Pancreas (tissue), 10 donors: ENCODE results near the gene KRTAP12-4. TPM values are rescaled to one million over a fixed set of nuclear protein-coding genes. Genes with fewer than 3 reads are reported as not detected.

Source experiments
- ATAC-seq, 4 donors: fragments of 200-7000 bp; cut with Tn5 transposase; one replicate each; pipeline versions ENCODE4 v1.8.0 to v1.9.1; 2020; ENCODE audit warnings: mild to moderate bottlenecking in 4 of 4, moderate library complexity in 4 of 4
- DNase-seq, 6 donors: peaks; one replicate each; pipeline ENCODE4 v3.0.0-alpha.2; 2020
- FAIRE-seq: peaks from 2 replicates; lab custom pipeline; 2012; peaks lifted over from hg19 to GRCh38; lab: Jason Lieb, UNC
- H3K27ac ChIP-seq, 4 donors: fragments of 200-600 bp; sonication (generic); 1 replicate in 3 of 4; 2 replicates in 1 of 4; pipeline versions ENCODE4 v1.5.0 to v1.8.0; 2020
- H3K27me3 ChIP-seq, 4 donors: fragments of 200-600 bp; one replicate each; pipeline ENCODE4 v1.8.0; 2021
- H3K36me3 ChIP-seq, 3 donors: fragments of 200-600 bp; sonication (generic) in 1 of 3; one replicate each; pipeline versions ENCODE4 v1.5.0 to v1.8.0; 2020 to 2021
- H3K4me1 ChIP-seq, 3 donors: fragments of 200-600 bp; one replicate each; pipeline ENCODE4 v1.8.0; 2021
- H3K4me3 ChIP-seq, 4 donors: fragments of 200-600 bp; sonication (generic) in 2 of 4; one replicate each; pipeline versions ENCODE4 v1.5.0 to v1.8.0; 2020 to 2021
- H3K9me3 ChIP-seq, 4 donors: fragments of 200-600 bp; one replicate each; pipeline ENCODE4 v1.8.0; 2021
- WGBS, 2 donors: extraction: QIAGEN DNeasy Blood & Tissue Kit; methylation state at CpG; one replicate each; pipeline ENCODE4 v1.1.7; 2013; 5-methylcytosine and 5-hydroxymethylcytosine counted together
- intact Hi-C, 3 donors: fragments of 100-400 bp; cut with DNase I; formaldehyde crosslinking; loops; one replicate each; pipeline versions ENCODE4 v1.11.1 to v1.14.2; 2022
- polyA plus RNA-seq, 2 donors: library from polyadenylated mRNA; stranded (reverse); fragments of 200-250 nt; gene quantifications; one replicate each; pipeline ENCODE4 v1.2.3, GENCODE V29; 2013
- total RNA-seq, 6 donors: library from RNA; stranded (reverse); fragmentation: NEBNext Ultra II Directional in 4 of 6; extraction: Animal tissue kit (Norgen Biotek cat#: 25700) in 4 of 6; gene quantifications; one replicate each; pipeline versions ENCODE4 v1.2.1 to v1.2.4, GENCODE V29; 2021 to 2023
- TF ChIP-seq, protein P1 (sequence below), 4 donors: fragments of 200-600 bp; sonication (generic) in 3 of 4; IDR thresholded peaks; one replicate each; pipeline versions ENCODE4 v1.5.0 to v1.8.0; 2021; ENCODE audit warnings: antibody characterized with exemption in 4 of 4
- donor health status: healthy with polysubstance abuse.
- donor health status: DM: no; HTN: no; CAD: no; lungs with moderate emphysema.
- donor health status: DM: no; HTN: no; CAD: no.
- donor health status: control.
- donor health status: control.
- donor health status: Bipolar disorder and iron deficiency.
- donor health status: DM: yes; HTN: yes; CAD: no.
- donor health status: DM: no; HTN: no; CAD: no.
- donor health status: DM: no; HTN: no; CAD: no.
- donor health status: DM: yes; HTN: yes; CAD: no.

KRTAP12-4 gene
- total and polyA plus RNA-seq, 8 donors, result not detected

DNA sequence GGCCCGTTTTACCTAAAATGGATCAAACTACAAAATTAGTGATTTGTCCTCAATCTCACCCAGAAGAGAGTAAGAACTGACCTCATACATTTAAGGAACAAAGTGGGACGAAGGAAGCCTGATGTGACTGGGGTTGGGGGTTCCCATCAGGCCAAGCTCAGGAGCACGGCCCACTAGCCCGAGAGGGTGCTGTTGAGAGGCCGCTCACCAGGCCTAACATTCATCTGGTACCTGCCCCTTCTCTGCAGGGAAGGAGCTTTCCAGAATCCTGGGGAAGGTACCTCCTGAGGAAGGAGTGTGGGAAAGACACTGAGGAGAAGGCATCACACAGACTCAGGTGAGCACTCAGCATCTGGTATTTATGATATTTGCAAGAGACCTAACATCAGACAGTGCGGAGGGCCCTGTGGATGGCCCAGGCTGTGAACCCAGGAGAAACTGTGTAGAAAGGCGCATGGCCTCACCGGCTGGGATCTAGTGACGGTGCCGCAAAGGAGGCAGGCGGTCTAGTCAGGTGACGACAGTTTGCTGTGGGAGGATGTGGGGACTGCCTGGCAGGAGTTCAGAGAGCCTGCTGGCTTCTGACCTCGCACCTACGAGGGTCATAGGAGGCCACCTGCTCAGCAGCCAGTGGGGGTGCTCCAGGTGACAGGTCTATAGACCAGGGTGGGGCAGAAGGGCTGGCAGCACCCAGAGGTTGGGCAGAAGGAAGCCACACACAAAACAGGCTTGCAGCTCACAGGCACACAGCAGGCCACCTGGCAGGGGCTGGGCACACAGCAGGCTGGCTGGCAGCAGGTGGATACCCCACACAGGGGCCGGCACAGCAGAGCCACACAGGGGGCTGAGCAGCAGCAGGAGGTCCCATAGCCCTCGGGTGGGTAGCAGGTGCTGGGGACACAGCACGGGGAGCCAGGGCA, 543 bp downstream of the KRTAP12-4 start:
- TF ChIP-seq, protein P1, sequence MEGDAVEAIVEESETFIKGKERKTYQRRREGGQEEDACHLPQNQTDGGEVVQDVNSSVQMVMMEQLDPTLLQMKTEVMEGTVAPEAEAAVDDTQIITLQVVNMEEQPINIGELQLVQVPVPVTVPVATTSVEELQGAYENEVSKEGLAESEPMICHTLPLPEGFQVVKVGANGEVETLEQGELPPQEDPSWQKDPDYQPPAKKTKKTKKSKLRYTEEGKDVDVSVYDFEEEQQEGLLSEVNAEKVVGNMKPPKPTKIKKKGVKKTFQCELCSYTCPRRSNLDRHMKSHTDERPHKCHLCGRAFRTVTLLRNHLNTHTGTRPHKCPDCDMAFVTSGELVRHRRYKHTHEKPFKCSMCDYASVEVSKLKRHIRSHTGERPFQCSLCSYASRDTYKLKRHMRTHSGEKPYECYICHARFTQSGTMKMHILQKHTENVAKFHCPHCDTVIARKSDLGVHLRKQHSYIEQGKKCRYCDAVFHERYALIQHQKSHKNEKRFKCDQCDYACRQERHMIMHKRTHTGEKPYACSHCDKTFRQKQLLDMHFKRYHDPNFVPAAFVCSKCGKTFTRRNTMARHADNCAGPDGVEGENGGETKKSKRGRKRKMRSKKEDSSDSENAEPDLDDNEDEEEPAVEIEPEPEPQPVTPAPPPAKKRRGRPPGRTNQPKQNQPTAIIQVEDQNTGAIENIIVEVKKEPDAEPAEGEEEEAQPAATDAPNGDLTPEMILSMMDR (IDR thresholded peaks at IDR 0.05), result no peak
- H3K27ac ChIP-seq, result no peak overlapping the region
- ATAC-seq (no peak), FAIRE-seq (no peak), DNase-seq (no peak)
- peaks cover 0 to 10% (median 0%) of the 10 kb centered on the region in 4 donors for H3K27me3 ChIP-seq
- WGBS, 2 donors, result 61 to 66% methylated on average over 17 of the region's 17 CpGs
- H3K36me3 ChIP-seq, result no peaks in the 10 kb centered on the region
- no peaks in the 10 kb centered on the region for H3K4me1 ChIP-seq
- intact Hi-C loops, result no loop called here
- no peak overlapping the region for H3K4me3 ChIP-seq
- no peaks in the 10 kb centered on the region for H3K9me3 ChIP-seq

DNA sequence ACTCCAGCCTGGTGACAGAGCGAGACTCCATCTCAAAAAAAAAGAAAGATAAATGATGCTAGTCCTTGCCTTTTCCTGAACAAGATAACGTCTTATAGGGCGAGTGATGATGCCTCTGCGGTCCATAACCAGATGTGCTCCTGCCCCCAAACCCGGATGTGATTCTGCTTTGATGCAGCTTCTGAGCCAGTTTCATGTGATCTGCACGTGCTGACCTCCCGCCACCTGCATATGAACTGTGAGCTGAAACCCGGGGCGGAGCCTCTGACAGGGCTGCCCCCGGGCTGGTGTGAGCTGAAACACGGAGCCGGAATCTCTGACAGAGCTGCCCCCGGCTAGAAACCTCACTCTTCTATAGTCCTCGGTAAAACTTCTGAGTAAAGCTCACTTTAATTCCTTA, 1.3 kb downstream of the KRTAP12-4 start:
- no peak for FAIRE-seq
- DNase-seq, result no peak
- 54 to 67% methylated on average over 14 of the region's 14 CpGs for WGBS, 2 donors

DNA sequence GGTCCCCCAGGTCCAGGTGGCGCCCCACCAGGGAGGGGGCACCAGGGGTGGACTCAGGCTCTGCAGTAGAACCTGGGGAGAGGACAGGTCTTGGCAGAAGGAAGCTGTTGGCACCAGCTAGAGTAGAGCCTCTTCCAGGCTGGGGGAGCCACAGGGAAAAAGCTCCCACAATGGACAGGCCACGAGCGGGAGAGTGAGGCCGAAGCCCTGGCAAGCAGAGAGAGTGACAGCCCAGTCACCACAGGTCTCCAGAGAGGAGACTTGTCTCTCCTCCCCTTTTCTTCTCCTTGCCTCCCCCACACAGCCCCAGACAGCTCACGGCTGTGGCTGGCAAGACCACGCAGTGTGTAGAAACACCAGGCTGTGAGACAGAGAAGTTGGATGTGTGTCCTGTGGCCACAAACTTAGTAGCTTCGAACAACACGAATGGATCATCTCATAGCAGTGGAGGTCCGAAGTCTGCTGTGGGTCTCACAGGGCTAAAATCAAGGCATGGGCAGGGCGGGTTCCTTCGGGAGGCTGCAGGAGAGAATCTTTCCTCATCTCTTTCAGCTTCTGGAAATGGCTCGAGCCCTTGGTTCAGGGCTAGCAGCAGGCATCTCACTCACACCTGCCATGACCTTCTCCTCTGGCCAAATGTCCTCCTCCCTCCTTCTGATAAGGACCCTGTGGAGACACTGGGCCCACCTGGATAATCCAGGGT, 3.3 kb downstream of the KRTAP12-4 start:
- intact Hi-C loops, result no loop called here
- ATAC-seq (no peak), DNase-seq (no peak), FAIRE-seq (no peak)
- Histone ChIP-seq H3K36me3 (no peaks in the 10 kb centered on the region), H3K27ac (no peak overlapping the region), H3K4me1 (no peaks in the 10 kb centered on the region), H3K9me3 (no peaks in the 10 kb centered on the region), H3K27me3 (no peaks in the 10 kb centered on the region), H3K4me3 (no peak overlapping the region)
- 75% methylated on average over 12 of the region's 12 CpGs for WGBS, 2 donors
- TF ChIP-seq, protein P1 (IDR thresholded peaks at IDR 0.05), result no peak

More for the DNA sequence above, 1.3 kb downstream of the KRTAP12-4 start:
- H3K4me3 ChIP-seq, result no peak overlapping the region
- no peak for ATAC-seq
- H3K27me3 ChIP-seq, result peaks cover 0 to 8% (median 0%) of the 10 kb centered on the region in 4 donors
- TF ChIP-seq, protein P1 (IDR thresholded peaks at IDR 0.05), result no peak
- intact Hi-C loops, result no loop called here
- H3K27ac ChIP-seq, result no peak overlapping the region
- H3K9me3 ChIP-seq, result no peaks in the 10 kb centered on the region
- no peaks in the 10 kb centered on the region for H3K36me3 ChIP-seq
- H3K4me1 ChIP-seq, result no peaks in the 10 kb centered on the region

DNA sequence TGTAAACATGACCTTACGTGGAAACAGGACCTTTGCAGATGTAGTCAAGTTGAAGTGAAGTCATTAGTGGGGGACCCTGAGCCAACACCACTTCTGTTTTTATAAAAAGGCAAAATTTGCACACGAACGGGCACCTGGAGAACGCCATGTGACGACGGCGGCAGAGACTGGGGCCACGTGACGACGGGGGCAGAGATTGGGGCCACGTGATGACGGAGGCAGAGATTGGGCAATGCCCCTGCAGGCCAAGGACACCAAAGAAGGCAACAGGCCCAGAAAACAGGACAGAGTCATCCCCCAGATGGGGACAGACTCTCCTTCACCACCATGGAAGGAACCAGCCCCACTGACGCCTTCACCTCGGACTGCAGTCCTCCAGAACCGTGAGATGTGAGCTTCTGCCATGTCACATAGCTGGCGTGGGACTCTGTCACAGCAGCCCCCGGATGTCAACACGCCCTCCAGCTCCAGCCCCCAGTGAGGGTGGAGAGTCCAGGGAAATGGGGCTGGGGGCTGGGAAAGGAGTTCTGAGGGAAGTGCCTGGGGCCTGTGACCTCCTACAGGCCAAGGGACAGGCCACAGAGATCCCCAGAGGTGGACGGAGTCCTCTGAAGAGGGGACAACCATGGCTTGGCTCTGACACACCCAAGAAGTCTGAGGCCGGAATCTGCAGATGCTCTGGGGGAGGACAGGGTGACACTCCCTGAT, 4.0 kb downstream of the KRTAP12-4 start:
- DNase-seq (no peak), ATAC-seq (no peak), FAIRE-seq (no peak)
- 74 to 81% methylated on average over 19 to 20 of the region's 20 CpGs for WGBS, 2 donors
- Histone ChIP-seq H3K9me3 (no peaks in the 10 kb centered on the region), H3K4me1 (no peaks in the 10 kb centered on the region), H3K4me3 (no peak overlapping the region), H3K36me3 (no peaks in the 10 kb centered on the region), H3K27ac (no peak overlapping the region), H3K27me3 (no peaks in the 10 kb centered on the region)
- intact Hi-C loops, result no loop called here
- TF ChIP-seq, protein P1 (IDR thresholded peaks at IDR 0.05), result no peak
